Epithelial cell of proximal tubule (primary cell): ENCODE measurements around the gene RTL10. TPM values are rescaled to one million over a fixed set of nuclear protein-coding genes. Genes with fewer than 3 reads are reported as not detected.

Source experiments
- DNase-seq: peaks from one replicate; pipeline ENCODE4 v3.0.0-alpha.2; 2011; ENCODE audit warnings: low read depth
- H3K4me3 ChIP-seq: 2 replicates; pipeline ENCODE4 v1.5.1; 2011; ENCODE audit warnings: low read depth, mild to moderate bottlenecking, low read length
- CTCF ChIP-seq: conservative IDR thresholded peaks from 2 replicates; pipeline ENCODE4 v1.5.1; 2012; ENCODE audit warnings: low read depth, mild to moderate bottlenecking, low read length
- total RNA-seq: library from RNA; depleted of rRNA; stranded (reverse); fragments of >200 nt; gene quantifications from 2 replicates; pipeline ENCODE4 v1.2.3, GENCODE V29; 2015

RTL10 gene
- total RNA-seq, 1 donor from 2014 or later = 15.9 TPM

GRCh38 chr22:19871023-19871844, 16.6 kb upstream of the RTL10 start:
- no peak for TF ChIP-seq CTCF
- no peak for DNase-seq
- no peak overlapping the region for H3K4me3 ChIP-seq

GRCh38 chr22:19870153-19871022, 15.7 kb upstream of the RTL10 start:
- no peak for TF ChIP-seq CTCF
- DNase-seq = no peak
- no peak overlapping the region for H3K4me3 ChIP-seq

GRCh38 chr22:19869497-19870152, 15.0 kb upstream of the RTL10 start:
- no peak for DNase-seq
- TF ChIP-seq CTCF = no peak
- H3K4me3 ChIP-seq = no peak overlapping the region

GRCh38 chr22:19868773-19869471, 14.2 kb upstream of the RTL10 start:
- DNase-seq = no peak
- H3K4me3 ChIP-seq = no peak overlapping the region
- TF ChIP-seq CTCF = no peak

- no peak overlapping the region for H3K4me3 ChIP-seq
- no peak for TF ChIP-seq CTCF
- DNase-seq = no peak
Measured at GRCh38 chr22:19868333-19868732, 13.7 kb upstream of the RTL10 start.

- H3K4me3 ChIP-seq = no peak overlapping the region
- TF ChIP-seq CTCF = no peak
- no peak for DNase-seq
Measured at GRCh38 chr22:19867617-19868016, 12.9 kb upstream of the RTL10 start.
